Measurements from ENCODE around the gene ENTPD5. TPM values are rescaled to one million over a fixed set of nuclear protein-coding genes. Genes with fewer than 3 reads are reported as not detected.

Gene ENTPD5
- total and polyA plus RNA-seq, 2 donors (not counting 3 experiments of a cell fraction or from before 2014, with no cell fraction given): 8.4 to 13.0 TPM

- no peaks in the 10 kb centered on the region for H3K27me3 ChIP-seq (ENCODE audit: control insufficient read depth in 2 of 2, insufficient read depth in 2 of 2, low read length in 2 of 2)
- no TSS peak for BruUV-seq (replicated peaks)
- no peak for DNase-seq (ENCODE audit: low read depth, low spot score)
- H3K9me1 ChIP-seq (replicated peaks; ENCODE audit: control insufficient read depth, extremely low read depth, insufficient read depth, low read length): no peaks in the 10 kb centered on the region
- no peak overlapping the region for H3K9ac ChIP-seq (replicated peaks; ENCODE audit: extremely low read depth, insufficient read depth, low read length)
- ChIA-PET CTCF (interaction anchor here (0.5 to 0.6 kb wide), 2 partner anchors 29 to 34 kb away, joined by 3 read pairs; no protein-coding TSS in a partner anchor), POLR2A (no interaction called here)
- H3K79me2 ChIP-seq (ENCODE audit: control insufficient read depth, insufficient read depth, low read length): no peaks in the 10 kb centered on the region
- H3K4me3 ChIP-seq (replicated peaks in 1 of 3; ENCODE audit: insufficient read depth in 1 of 3, low read depth in 1 of 3, low read length in 3 of 3): no peak overlapping the region
- dilution Hi-C loops (cut with MboI; ENCODE audit: extremely low pct_ligation_motif_present, low sequenced_read_pairs): no loop called here
- no peak overlapping the region for H3K4me2 ChIP-seq (ENCODE audit: insufficient read depth, low read length)
- no peak overlapping the region for H2AFZ ChIP-seq (ENCODE audit: low read depth, low read length)
- intact Hi-C loops (cut with micrococcal nuclease): no loop called here
- FAIRE-seq: no peak
- no peaks in the 10 kb centered on the region for H4K20me1 ChIP-seq (replicated peaks; ENCODE audit: control insufficient read depth, extremely low read depth, insufficient read depth, low read length)
- no peaks in the 10 kb centered on the region for H3K9me3 ChIP-seq (replicated peaks; ENCODE audit: control insufficient read depth, insufficient read depth, low read length)
- no peaks in the 10 kb centered on the region for H3K36me3 ChIP-seq (ENCODE audit: control insufficient read depth in 2 of 2, extremely low read depth in 1 of 2, insufficient read depth in 2 of 2, low read length in 2 of 2)
- H3K27ac ChIP-seq (ENCODE audit: insufficient read depth, low read depth, low read length): no peak overlapping the region
- no peaks in the 10 kb centered on the region for H3K4me1 ChIP-seq (ENCODE audit: control insufficient read depth, extremely low read depth, insufficient read depth, low read length)
- TF ChIP-seq GATA2 (IDR thresholded peaks at IDR 0.05; ENCODE audit: insufficient read depth, insufficient read length, low read depth, low read length): no peak
- TF ChIP-seq POLR2A (IDR thresholded peaks at IDR 0.05; ENCODE audit: low read depth, low read length): no peak
- no peak for TF ChIP-seq MAX (IDR thresholded peaks at IDR 0.05; ENCODE audit: insufficient read depth, insufficient read length)
- no peak for TF ChIP-seq EZH2 (IDR thresholded peaks at IDR 0.05; ENCODE audit: borderline replicate concordance, low read depth, low read length, severe bottlenecking)
- TF ChIP-seq CTCF (IDR thresholded peaks at IDR 0.05; ENCODE audit: extremely low read depth in 1 of 2, insufficient read depth in 1 of 2, low read depth in 1 of 2, low read length in 2 of 2): no peak
- TF ChIP-seq MYC (IDR thresholded peaks at IDR 0.05; ENCODE audit: low read depth, low read length): no peak
- no peak for TF ChIP-seq FOS (IDR thresholded peaks at IDR 0.05; ENCODE audit: borderline replicate concordance, insufficient read depth, low read length)
- TF ChIP-seq POLR2AphosphoS5 (IDR thresholded peaks at IDR 0.05; ENCODE audit: insufficient read depth, low read depth, low read length): no peak
Measured at GRCh38 chr14:73997944-73998447, 21.1 kb downstream of the ENTPD5 start.
